B cell (primary cell): ENCODE measurements around the gene C19orf81. TPM values are rescaled to one million over a fixed set of nuclear protein-coding genes. Genes with fewer than 3 reads are reported as not detected.

Experiments
- ATAC-seq: fragments of 200-7000 bp; cut with Tn5 transposase; one replicate; pipeline ENCODE4 v1.10.0; 2021; ENCODE audit warnings: low read depth, mild to moderate bottlenecking, moderate number of reproducible peaks, moderate library complexity
- CTCF ChIA-PET: fragments of 350-600 bp; sonication (Branson Sonifier 250); formaldehyde crosslinking; loops from one replicate; lab custom pipeline; 2021; ENCODE audit warnings: antibody characterized with exemption, inconsistent platforms; lab: Charles Lee
- POLR2A ChIA-PET: fragments of 350-600 bp; sonication (Branson Sonifier 250); formaldehyde crosslinking; loops from one replicate; lab custom pipeline; 2021; ENCODE audit warnings: antibody characterized with exemption; lab: Charles Lee
- DNase-seq: peaks from one replicate; pipeline ENCODE4 v3.0.0; 2013
- H2AFZ ChIP-seq: 2 replicates; pipeline ENCODE4 v1.6.1; 2012; ENCODE audit warnings: mild to moderate bottlenecking, low read depth, low read length; ENCODE audit not compliant: insufficient read depth, poor library complexity, severe bottlenecking
- H3K27ac ChIP-seq, 2 donors: 1 replicate in 1 of 2; 2 replicates in 1 of 2; pipeline ENCODE4 v1.5.1; 2012 to 2013; ENCODE audit warnings: low read length in 2 of 2, mild to moderate bottlenecking in 2 of 2, moderate library complexity in 1 of 2
- H3K27me3 ChIP-seq, 4 experiments: fragments of 200-600 bp in 1 of 4; sonication (generic) in 1 of 4; replicated peaks in 1 of 4; 1 replicate in 2 of 4; 2 replicates in 2 of 4; pipeline versions ENCODE4 v1.6.1 to v1.7.0; 2013 to 2016; ENCODE audit warnings: low read length in 3 of 4, mild to moderate bottlenecking in 2 of 4, mixed read lengths in 1 of 4, moderate library complexity in 1 of 4; ENCODE audit not compliant: insufficient read depth in 4 of 4, control insufficient read depth in 3 of 4; ENCODE audit errors: control extremely low read depth in 1 of 4
- H3K36me3 ChIP-seq, 2 experiments: replicated peaks in 1 of 2; 1 replicate in 1 of 2; 2 replicates in 1 of 2; pipeline versions ENCODE4 v1.6.1 to v1.7.1; 2013; ENCODE audit warnings: low read length in 1 of 2; ENCODE audit not compliant: insufficient read depth in 2 of 2, control insufficient read depth in 1 of 2; ENCODE audit errors: control extremely low read depth in 1 of 2, extremely low read depth in 1 of 2
- H3K4me1 ChIP-seq, 2 donors: fragments of 200-600 bp in 1 of 2; sonication (generic) in 1 of 2; 1 replicate in 1 of 2; 2 replicates in 1 of 2; pipeline versions ENCODE4 v1.5.1 to v1.6.1; 2013 to 2017; ENCODE audit warnings: low read length in 2 of 2; ENCODE audit not compliant: control insufficient read depth in 2 of 2, insufficient read depth in 2 of 2
- H3K4me2 ChIP-seq: replicated peaks from 2 replicates; pipeline ENCODE3; 2012; ENCODE audit warnings: mild to moderate bottlenecking, low read depth, low read length; ENCODE audit not compliant: poor library complexity, severe bottlenecking
- H3K4me3 ChIP-seq, 5 experiments: fragments of 200-600 bp in 1 of 5; sonication (generic) in 1 of 5; 1 replicate in 3 of 5; 2 replicates in 2 of 5; pipeline versions ENCODE4 v1.5.1 to v1.7.0; 2011 to 2016; ENCODE audit warnings: low read length in 4 of 5, mild to moderate bottlenecking in 4 of 5, low read depth in 2 of 5, control low read depth in 1 of 5, moderate library complexity in 1 of 5; ENCODE audit not compliant: insufficient read depth in 1 of 5; ENCODE audit errors: control extremely low read depth in 1 of 5, extremely low read depth in 1 of 5
- H3K79me2 ChIP-seq: fragments of 200-600 bp; sonication (generic); one replicate; pipeline ENCODE4 v1.6.0; 2016; ENCODE audit warnings: low read length; ENCODE audit not compliant: control insufficient read depth, insufficient read depth
- H3K9ac ChIP-seq: fragments of 200-600 bp; sonication (generic); 2 replicates; pipeline ENCODE4 v1.6.1; 2017; ENCODE audit warnings: mild to moderate bottlenecking, low read length, moderate library complexity
- H3K9me3 ChIP-seq, 3 donors: one replicate each; pipeline versions ENCODE4 v1.6.1 to v1.7.1; 2013; ENCODE audit warnings: low read length in 2 of 3; ENCODE audit not compliant: control insufficient read depth in 2 of 3, insufficient read depth in 1 of 3; ENCODE audit errors: control extremely low read depth in 1 of 3
- H4K20me1 ChIP-seq: 2 replicates; pipeline ENCODE4 v1.6.0; 2012; ENCODE audit warnings: mild to moderate bottlenecking, low read length; ENCODE audit not compliant: insufficient read depth, control insufficient read depth, poor library complexity, severe bottlenecking
- H3K27ac Mint-ChIP-seq: one replicate; pipeline ENCODE4 v1.8.0; 2021; ENCODE audit warnings: mixed read lengths
- H3K27me3 Mint-ChIP-seq: one replicate; pipeline ENCODE4 v1.8.0; 2021; ENCODE audit warnings: mixed read lengths
- H3K4me1 Mint-ChIP-seq: one replicate; pipeline ENCODE4 v1.8.0; 2021; ENCODE audit warnings: mixed read lengths
- H3K4me3 Mint-ChIP-seq: one replicate; pipeline ENCODE4 v1.8.0; 2021; ENCODE audit warnings: mixed read lengths
- H3K9me3 Mint-ChIP-seq: one replicate; pipeline ENCODE4 v1.8.0; 2022; ENCODE audit warnings: mixed read lengths; ENCODE audit not compliant: insufficient read depth
- EZH2 ChIP-seq: IDR thresholded peaks from 2 replicates; pipeline ENCODE4 v1.6.1; 2012; ENCODE audit warnings: borderline replicate concordance, low read depth, mild to moderate bottlenecking, moderate library complexity, low read length; ENCODE audit not compliant: insufficient read depth, poor library complexity, severe bottlenecking
- WGBS: methylation state at CpG from one replicate; pipeline ENCODE4 v1.1.5; 2013; ENCODE audit warnings: missing lambda C conversion rate; ENCODE audit not compliant: insufficient coverage; 5-methylcytosine and 5-hydroxymethylcytosine counted together
- intact Hi-C: fragments of 100-400 bp; cut with micrococcal nuclease; formaldehyde crosslinking; loops from one replicate; pipeline ENCODE4 v1.10.0; 2022
- polyA plus RNA-seq: library from polyadenylated mRNA; depleted of rRNA; stranded (reverse); fragments of >200 nt; gene quantifications from 2 replicates; pipeline ENCODE4 v1.2.3, GENCODE V29; 2012
- total RNA-seq, 2 donors: library from RNA; stranded (reverse); fragments of 120-200 nt in 1 of 2; gene quantifications; 1 replicate in 1 of 2; 2 replicates in 1 of 2; pipeline versions ENCODE4 v1.2.3 to v1.2.4, GENCODE V29; 2013 to 2022
- TF ChIP-seq, protein P1 (sequence below): fragments of 200-600 bp; IDR thresholded peaks from one replicate; pipeline ENCODE4 v1.8.0; 2022; ENCODE audit warnings: antibody characterized with exemption, mild to moderate bottlenecking

Gene C19orf81
- total and polyA plus RNA-seq, 2 donors (not counting 1 experiment from before 2014, with no cell fraction given), result 0.37 TPM; not detected in 1

GRCh38 chr19:50645107-50645506 lies 4.1 kb upstream of the C19orf81 start:
- DNase-seq (no peak), ATAC-seq (no peak)
- Mint-ChIP-seq H3K4me1 (peaks cover 1% of the 10 kb centered on the region), H3K27me3 (peaks cover 28% of the 10 kb centered on the region), H3K9me3 (no peaks in the 10 kb centered on the region), H3K27ac (no peak overlapping the region), H3K4me3 (no peak overlapping the region)
- H3K9ac ChIP-seq, result no peak overlapping the region
- H3K9me3 ChIP-seq, result peaks cover 0 to 29% (median 0%) of the 10 kb centered on the region in 3 donors
- TF ChIP-seq, protein P1, sequence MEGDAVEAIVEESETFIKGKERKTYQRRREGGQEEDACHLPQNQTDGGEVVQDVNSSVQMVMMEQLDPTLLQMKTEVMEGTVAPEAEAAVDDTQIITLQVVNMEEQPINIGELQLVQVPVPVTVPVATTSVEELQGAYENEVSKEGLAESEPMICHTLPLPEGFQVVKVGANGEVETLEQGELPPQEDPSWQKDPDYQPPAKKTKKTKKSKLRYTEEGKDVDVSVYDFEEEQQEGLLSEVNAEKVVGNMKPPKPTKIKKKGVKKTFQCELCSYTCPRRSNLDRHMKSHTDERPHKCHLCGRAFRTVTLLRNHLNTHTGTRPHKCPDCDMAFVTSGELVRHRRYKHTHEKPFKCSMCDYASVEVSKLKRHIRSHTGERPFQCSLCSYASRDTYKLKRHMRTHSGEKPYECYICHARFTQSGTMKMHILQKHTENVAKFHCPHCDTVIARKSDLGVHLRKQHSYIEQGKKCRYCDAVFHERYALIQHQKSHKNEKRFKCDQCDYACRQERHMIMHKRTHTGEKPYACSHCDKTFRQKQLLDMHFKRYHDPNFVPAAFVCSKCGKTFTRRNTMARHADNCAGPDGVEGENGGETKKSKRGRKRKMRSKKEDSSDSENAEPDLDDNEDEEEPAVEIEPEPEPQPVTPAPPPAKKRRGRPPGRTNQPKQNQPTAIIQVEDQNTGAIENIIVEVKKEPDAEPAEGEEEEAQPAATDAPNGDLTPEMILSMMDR, result no peak
- TF ChIP-seq EZH2, result no peak
- H3K4me1 ChIP-seq, result peaks cover under 1% of the 10 kb centered on the region in 2 donors
- no peak overlapping the region for H2AFZ ChIP-seq
- H3K4me2 ChIP-seq, result no peak overlapping the region
- no peaks in the 10 kb centered on the region for H3K36me3 ChIP-seq
- intact Hi-C loops, result loop anchor here (10.0 kb wide), 1 partner anchor 110 kb away; no protein-coding TSS in a partner anchor
- H3K4me3 ChIP-seq, result no peak overlapping the region
- ChIA-PET POLR2A (no interaction called here), CTCF (no interaction called here)
- peaks cover 0 to 48% (median 15%) of the 10 kb centered on the region in 4 experiments for H3K27me3 ChIP-seq
- 82% methylated on average over 6 of the region's 6 CpGs for WGBS
- no peaks in the 10 kb centered on the region for H3K79me2 ChIP-seq
- no peaks in the 10 kb centered on the region for H4K20me1 ChIP-seq
- no peak overlapping the region for H3K27ac ChIP-seq

DNA sequence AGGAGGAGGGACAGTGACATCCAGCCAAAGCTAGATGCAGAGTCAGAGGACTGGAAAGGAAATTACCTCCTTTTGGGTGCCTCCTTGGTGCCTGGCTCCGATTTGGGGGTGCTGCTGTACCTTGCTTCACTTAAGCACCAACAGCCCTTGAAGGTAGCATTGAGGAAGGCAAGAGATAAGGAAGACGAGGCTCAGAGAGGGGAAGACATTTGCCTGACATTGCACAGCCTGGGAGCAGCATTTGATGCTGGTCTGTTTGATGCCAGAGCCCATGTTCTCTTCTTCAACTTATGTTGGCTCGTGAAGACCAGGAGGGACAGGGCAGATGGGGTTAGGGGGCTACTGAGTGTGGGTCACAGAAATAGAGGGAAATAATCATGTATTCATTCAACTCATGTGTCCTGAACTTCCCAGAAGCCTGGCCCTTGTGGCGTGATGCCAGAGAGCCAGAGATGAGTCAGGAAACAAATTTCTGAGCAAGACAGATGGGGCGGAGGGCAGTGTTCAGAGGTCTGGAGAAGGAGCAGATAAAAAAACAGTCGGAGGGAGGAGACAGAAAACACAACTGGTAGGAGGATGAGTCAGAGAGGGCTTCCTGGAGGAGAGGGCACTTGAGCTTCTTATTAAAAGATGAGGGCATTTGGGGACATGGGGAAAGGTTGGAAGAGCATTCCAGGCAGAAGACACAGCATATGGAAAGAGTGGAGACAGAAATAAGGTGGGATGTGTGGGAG lies 3.0 kb upstream of the C19orf81 start:
- ChIA-PET CTCF (no interaction called here), POLR2A (no interaction called here)
- no peak overlapping the region for H2AFZ ChIP-seq
- H3K79me2 ChIP-seq, result no peaks in the 10 kb centered on the region
- Mint-ChIP-seq H3K4me1 (no peaks in the 10 kb centered on the region), H3K27me3 (peaks cover 20% of the 10 kb centered on the region), H3K4me3 (no peak overlapping the region), H3K27ac (no peak overlapping the region), H3K9me3 (no peaks in the 10 kb centered on the region)
- ATAC-seq (no peak), DNase-seq (no peak)
- 65% methylated on average over 5 of the region's 6 CpGs for WGBS
- H3K9ac ChIP-seq, result no peak overlapping the region
- peaks cover 0 to 29% (median 0%) of the 10 kb centered on the region in 3 donors for H3K9me3 ChIP-seq
- no peak overlapping the region for H3K4me3 ChIP-seq
- H3K4me2 ChIP-seq, result no peak overlapping the region
- no peaks in the 10 kb centered on the region for H3K36me3 ChIP-seq
- intact Hi-C loops, result loop anchor here (10.0 kb wide), 1 partner anchor 109 kb away; no protein-coding TSS in a partner anchor
- H4K20me1 ChIP-seq, result no peaks in the 10 kb centered on the region
- H3K4me1 ChIP-seq, result no peaks in the 10 kb centered on the region
- TF ChIP-seq, protein P1, result no peak
- no peak for TF ChIP-seq EZH2
- no peak overlapping the region for H3K27ac ChIP-seq
- peaks cover 0 to 48% (median 12%) of the 10 kb centered on the region in 4 experiments for H3K27me3 ChIP-seq
